Hepatic stellate cell (primary cell): ENCODE results near the gene SENP6.
A peak's percentile ranks its signal among the peaks of the same experiment; 100 is the strongest.
"Not testable (repeated sequence)": the region's sequence is repeated elsewhere in the genome, so short reads cannot be mapped to it uniquely, and the experiment has no call there.

ENCODE experiments used
- DNase-seq: peaks from one replicate; pipeline ENCODE4 v3.0.0; 2011; ENCODE audit warnings: low spot score

The SENP6 gene

GRCh38 chr6:75601304-75602245 lies at the start of gene SENP6:
TSS of gene SENP6 (plus strand) at chr6:75601880. CDS start at chr6:75602525, 645 bp downstream.
- DNase-seq, result peak; percentile 69

GRCh38 chr6:75556240-75556639 lies 45.4 kb upstream of the SENP6 start:
- no peak for DNase-seq

GRCh38 chr6:75557068-75557467 lies 44.6 kb upstream of the SENP6 start:
- DNase-seq, result no peak

- DNase-seq, result no peak
Measured at GRCh38 chr6:75563032-75563431, 38.6 kb upstream of the SENP6 start.

- no peak for DNase-seq
Measured at GRCh38 chr6:75566137-75566767, 35.4 kb upstream of the SENP6 start.

GRCh38 chr6:75568100-75568499 lies 33.6 kb upstream of the SENP6 start:
- no peak for DNase-seq

- DNase-seq, result no peak
Measured at GRCh38 chr6:75568965-75569364, 32.7 kb upstream of the SENP6 start.

GRCh38 chr6:75570671-75571070 lies 31.0 kb upstream of the SENP6 start:
- DNase-seq, result not testable (repeated sequence)

- DNase-seq, result no peak
Measured at GRCh38 chr6:75572072-75572471, 29.6 kb upstream of the SENP6 start.

- DNase-seq, result no peak
Measured at GRCh38 chr6:75579951-75580350, 21.7 kb upstream of the SENP6 start.

GRCh38 chr6:75581231-75581630 lies 20.4 kb upstream of the SENP6 start:
- no peak for DNase-seq

- not testable (repeated sequence) for DNase-seq
Measured at GRCh38 chr6:75584552-75584951, 17.1 kb upstream of the SENP6 start.

- DNase-seq, result no peak
Measured at GRCh38 chr6:75588948-75589347, 12.7 kb upstream of the SENP6 start.

- no peak for DNase-seq
Measured at GRCh38 chr6:75590370-75590769, 11.3 kb upstream of the SENP6 start.

- not testable (repeated sequence) for DNase-seq
Measured at GRCh38 chr6:75596380-75596779, 5.3 kb upstream of the SENP6 start.

- DNase-seq, result no peak
Measured at GRCh38 chr6:75600768-75601167, 912 bp upstream of the SENP6 start.

GRCh38 chr6:75602246-75603105 lies 796 bp downstream of the SENP6 start:
- peak; percentile 15 for DNase-seq

- no peak for DNase-seq
Measured at GRCh38 chr6:75603106-75603420, 1.4 kb downstream of the SENP6 start.

GRCh38 chr6:75604294-75604693 lies 2.6 kb downstream of the SENP6 start:
- no peak for DNase-seq

- no peak for DNase-seq
Measured at GRCh38 chr6:75605635-75606034, 4.0 kb downstream of the SENP6 start.

GRCh38 chr6:75608304-75608703 lies 6.6 kb downstream of the SENP6 start:
- DNase-seq, result no peak

GRCh38 chr6:75608956-75609533 lies 7.4 kb downstream of the SENP6 start:
- DNase-seq, result no peak
